K562 (cell line): ENCODE measurements around the gene TMEM41B. TPM values are rescaled to one million over a fixed set of nuclear protein-coding genes. Genes with fewer than 3 reads are reported as not detected.

Source experiments
- ATF1 ChIP-seq, 2 experiments: fragments of 450-650 bp in 1 of 2; IDR thresholded peaks; 2 replicates each; pipeline ENCODE4 v1.6.1; 2016; ENCODE audit warnings: missing compliant biosample characterization in 1 of 2, missing genetic modification characterization in 1 of 2
- ATF2 ChIP-seq: sonication (generic); formaldehyde crosslinking; IDR thresholded peaks from 2 replicates; pipeline ENCODE4 v1.8.1; 2022; ENCODE audit warnings: missing genetic modification reagents
- CCNT2 ChIP-seq: IDR thresholded peaks from 2 replicates; pipeline ENCODE4 v1.6.1; 2011; ENCODE audit warnings: borderline replicate concordance, low read depth, mild to moderate bottlenecking, moderate library complexity, mixed read lengths, low read length; ENCODE audit not compliant: insufficient read length; ENCODE audit errors: extremely low read depth
- DPF2 ChIP-seq: fragments of 450-650 bp; IDR thresholded peaks from 2 replicates; pipeline ENCODE4 v1.6.1; 2016
- ESRRA ChIP-seq: fragments of 450-650 bp; IDR thresholded peaks from 2 replicates; pipeline ENCODE4 v1.6.1; 2014; ENCODE audit warnings: low read depth, mild to moderate bottlenecking, moderate library complexity, borderline replicate concordance
- KLF13 ChIP-seq: fragments of 450-650 bp; IDR thresholded peaks from 2 replicates; pipeline ENCODE4 v1.6.1; 2016; ENCODE audit warnings: missing genetic modification characterization, low read depth, mild to moderate bottlenecking, missing compliant biosample characterization, moderate library complexity, borderline replicate concordance
- MAX ChIP-seq: sonication (generic); formaldehyde crosslinking; IDR thresholded peaks from 2 replicates; pipeline ENCODE4 v1.9.0; 2022; ENCODE audit warnings: mild to moderate bottlenecking, missing genetic modification reagents
- MTA3 ChIP-seq: fragments of 450-650 bp; formaldehyde crosslinking; IDR thresholded peaks from 2 replicates; pipeline ENCODE4 v1.6.1; 2017; ENCODE audit warnings: mild to moderate bottlenecking, borderline replicate concordance
- NR4A1 ChIP-seq, 2 experiments: fragments of 250-450 bp in 1 of 2; fragments of 450-650 bp in 1 of 2; sonication (Bioruptor Pico) in 1 of 2; IDR thresholded peaks; 2 replicates each; pipeline versions ENCODE4 v1.4.0 to v1.6.1; 2016 to 2020; ENCODE audit warnings: mild to moderate bottlenecking in 2 of 2, missing compliant biosample characterization in 1 of 2, missing genetic modification characterization in 1 of 2, moderate library complexity in 1 of 2
- PML ChIP-seq: IDR thresholded peaks from 2 replicates; pipeline ENCODE4 v1.6.1; 2012; ENCODE audit warnings: low read length, inconsistent platforms
- ZBTB1 ChIP-seq: sonication (generic); formaldehyde crosslinking; IDR thresholded peaks from 2 replicates; pipeline ENCODE4 v1.8.1; 2023; ENCODE audit warnings: missing genetic modification reagents, low read depth, mild to moderate bottlenecking, borderline replicate concordance
- ZNF174 ChIP-seq: fragments of 250-450 bp; sonication (Bioruptor Pico); IDR thresholded peaks from 2 replicates; pipeline ENCODE4 v1.4.0; 2020; ENCODE audit warnings: mild to moderate bottlenecking
- polyA plus RNA-seq, 8 experiments: library from polyadenylated mRNA; depleted of rRNA in 4 of 8; stranded (reverse) in 5 of 8; unstranded in 3 of 8; fragments of >200 nt; fragmentation: Nextera tagmentation in 2 of 8; fragmentation: Illumina TruSeq in 1 of 8; extraction: Ambion mirVana in 2 of 8; extraction: Trizol in 1 of 8; gene quantifications; 2 replicates each; pipeline versions ENCODE4 v1.2.1 to v1.2.3, GENCODE V29; 2011 to 2014; ENCODE audit warnings: inconsistent platforms in 1 of 8, missing spikeins in 1 of 8
- total RNA-seq, 7 experiments: library from RNA; depleted of rRNA in 6 of 7; stranded (reverse); fragments of >200 nt in 6 of 7; fragmentation: Illumina TruSeq in 2 of 7; extraction: Trizol in 2 of 7; gene quantifications; 2 replicates each; pipeline versions ENCODE4 v1.2.1 to v1.2.3, GENCODE V29; 2011 to 2021; ENCODE audit warnings: low replicate concordance in 1 of 7

TMEM41B gene
- total and polyA plus RNA-seq, 9 of the 15 experiments (the other 6 are each of a cell fraction or from before 2014, with no cell fraction given), result 17.1 to 89.6 (median 48.7) TPM

- TF ChIP-seq ZBTB1 (CRISPR knock-in tag), result peak; percentile 90; the same call in 1 of the 2 replicates
- TF ChIP-seq ESRRA, result peak; percentile 45; the same call in 1 of the 2 replicates
- TF ChIP-seq KLF13 (tag), result peak; percentile 53; the same call in 1 of the 2 replicates
- peak; percentile 60 for TF ChIP-seq CCNT2
- TF ChIP-seq DPF2, result peak; percentile 52; the same call in 1 of the 2 replicates
- TF ChIP-seq ZNF174 (CRISPR knock-in tag), result no peak
- TF ChIP-seq PML, result 0 out of 2 replicates have a peak, but pooled peaks have one; percentile 24
- TF ChIP-seq ATF2 (CRISPR knock-in tag), result peak; percentile 92
- TF ChIP-seq NR4A1 (CRISPR knock-in tag; IDR thresholded peaks at IDR 0.05), result no peak
- TF ChIP-seq NR4A1 (tag; IDR thresholded peaks at IDR 0.05), result peak; percentile 26; the same call in 1 of the 2 replicates
- TF ChIP-seq MTA3, result peak; percentile 22; the same call in 1 of the 2 replicates
- TF ChIP-seq MAX (CRISPR knock-in tag), result peak; percentile 50; the same call in 1 of the 2 replicates
- TF ChIP-seq ATF1 (CRISPR knock-in tag; IDR thresholded peaks at IDR 0.05), result no peak
- peak; percentile 66 for TF ChIP-seq ATF1 (tag; IDR thresholded peaks at IDR 0.05)
These were observed 48.9 kb downstream of the TMEM41B start, which contains the start of gene DENND5A (continued) for GRCh38 chr11:9265211-9266131.
